NCI-H2107 treated with DMSO at 0.1 percent for 48 hours (cell line): Measurements from ENCODE around the gene GFRA4.

Experiments used
- DNase-seq: peaks from one replicate; lab custom pipeline; 2025; ENCODE audit not compliant: unreplicated experiment; lab: John Stamatoyannopoulos, UW

The GFRA4 gene

GRCh38 chr20:3655131-3655405 lies 8.1 kb downstream of the GFRA4 start:
- no peak for DNase-seq

GRCh38 chr20:3654326-3655130 lies 8.7 kb downstream of the GFRA4 start:
- DNase-seq, result peak; percentile 70

- DNase-seq, result no peak
These were observed 9.3 kb downstream of the GFRA4 start for GRCh38 chr20:3653921-3654320.

- no peak for DNase-seq
These were observed 10.3 kb downstream of the GFRA4 start for GRCh38 chr20:3652676-3653596.

- peak; percentile 52 for DNase-seq
These were observed 11.0 kb downstream of the GFRA4 start for GRCh38 chr20:3652221-3652620.

- DNase-seq, result peak; percentile 26
These were observed 11.8 kb downstream of the GFRA4 start for GRCh38 chr20:3651204-3651962.

- DNase-seq, result no peak
These were observed 14.2 kb downstream of the GFRA4 start for GRCh38 chr20:3648951-3649350.

- no peak for DNase-seq
These were observed 15.7 kb downstream of the GFRA4 start for GRCh38 chr20:3647473-3647872.

- no peak for DNase-seq
These were observed 16.5 kb downstream of the GFRA4 start for GRCh38 chr20:3646651-3647050.

GRCh38 chr20:3646067-3646440 lies 17.1 kb downstream of the GFRA4 start:
- no peak for DNase-seq

- DNase-seq, result no peak
These were observed 17.7 kb downstream of the GFRA4 start for GRCh38 chr20:3645309-3646066.

GRCh38 chr20:3640259-3640658 lies 22.9 kb downstream of the GFRA4 start:
- DNase-seq, result no peak

- no peak for DNase-seq
These were observed 27.9 kb downstream of the GFRA4 start for GRCh38 chr20:3635346-3635745.

GRCh38 chr20:3633913-3634478 lies 29.2 kb downstream of the GFRA4 start:
- DNase-seq, result no peak

- no peak for DNase-seq
These were observed 30.7 kb downstream of the GFRA4 start for GRCh38 chr20:3632311-3633004.

- DNase-seq, result no peak
These were observed 31.7 kb downstream of the GFRA4 start for GRCh38 chr20:3631534-3631933.

- DNase-seq, result no peak
These were observed 32.8 kb downstream of the GFRA4 start for GRCh38 chr20:3630429-3630828.

- DNase-seq, result no peak
These were observed 33.3 kb downstream of the GFRA4 start for GRCh38 chr20:3629893-3630292.

GRCh38 chr20:3628502-3629314 lies 34.5 kb downstream of the GFRA4 start:
- DNase-seq, result no peak
